Stimulated activated naive B cell treated with anti-CD40 and anti-IgM and Interleukin-4, amounts not matched to agents 10 μg/mL and 1 μg/mL and 100 μg/mL, for 72 hours (primary cell): Measurements from ENCODE around the gene OR51L1.
"Not testable (repeated sequence)": the region's sequence is repeated elsewhere in the genome, so short reads cannot be mapped to it uniquely, and the experiment has no call there.

ENCODE experiments used
- ATAC-seq, 2 donors: fragments of 150-1000 bp; cut with Tn5 transposase; replicated peaks; 2 replicates each; pipeline ENCODE4 v1.10.0; 2021; ENCODE audit warnings: moderate library complexity in 1 of 2
- DNase-seq: peaks from one replicate; pipeline ENCODE4 v3.0.0; 2021
- H3K27ac Mint-ChIP-seq: one replicate; pipeline ENCODE4 v1.8.0; 2022; ENCODE audit warnings: mild to moderate bottlenecking, mixed read lengths
- H3K27me3 Mint-ChIP-seq, 2 donors: one replicate each; pipeline ENCODE4 v1.8.0; 2022; ENCODE audit warnings: mixed read lengths in 2 of 2
- H3K36me3 Mint-ChIP-seq, 2 donors: one replicate each; pipeline ENCODE4 v1.8.0; 2022; ENCODE audit warnings: mixed read lengths in 2 of 2, mild to moderate bottlenecking in 1 of 2
- H3K4me1 Mint-ChIP-seq, 2 donors: one replicate each; pipeline ENCODE4 v1.8.0; 2022; ENCODE audit warnings: mixed read lengths in 2 of 2, mild to moderate bottlenecking in 1 of 2
- H3K4me3 Mint-ChIP-seq, 2 donors: one replicate each; pipeline ENCODE4 v1.8.0; 2022; ENCODE audit warnings: mild to moderate bottlenecking in 2 of 2, mixed read lengths in 2 of 2, moderate library complexity in 1 of 2
- H3K9me3 Mint-ChIP-seq, 2 donors: one replicate each; pipeline ENCODE4 v1.8.0; 2022; ENCODE audit warnings: mixed read lengths in 2 of 2, mild to moderate bottlenecking in 1 of 2

OR51L1 gene

DNA sequence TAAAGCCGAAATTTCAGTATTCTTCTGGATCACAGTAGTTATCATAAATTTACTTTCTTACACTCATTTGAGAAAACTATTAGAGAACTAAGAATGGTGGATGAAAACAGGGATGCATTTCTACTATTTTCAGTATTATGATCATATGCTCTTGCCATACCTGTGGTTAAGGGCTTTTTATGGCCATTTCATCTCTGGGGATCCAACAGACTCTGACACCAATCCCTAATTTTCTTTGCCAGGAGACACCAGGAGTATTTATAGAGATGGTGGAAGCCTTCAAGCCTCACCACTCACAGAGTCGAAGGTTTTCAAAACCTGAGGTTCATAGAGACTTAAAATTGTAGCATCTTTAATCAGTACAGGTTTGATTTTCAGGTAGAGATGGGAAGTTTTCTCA is at the start of gene OR51L1:
TSS of gene OR51L1 (plus strand) at position 301 of the 400 bp plus-strand sequence. CDS start 4,132 bp downstream, outside the sequence.
- H3K4me3 Mint-ChIP-seq: no peak within 1 kb of the TSS
- no peak for ATAC-seq
- H3K27ac Mint-ChIP-seq: no peak within 1 kb of the TSS
- H3K36me3 Mint-ChIP-seq: no peaks in the 10 kb centered on the region
- H3K9me3 Mint-ChIP-seq: no peaks in the 10 kb centered on the region
- H3K27me3 Mint-ChIP-seq: peaks cover 3 to 5% of the 10 kb centered on the region in 2 donors
- H3K4me1 Mint-ChIP-seq: no peaks in the 10 kb centered on the region
- DNase-seq: no peak

DNA sequence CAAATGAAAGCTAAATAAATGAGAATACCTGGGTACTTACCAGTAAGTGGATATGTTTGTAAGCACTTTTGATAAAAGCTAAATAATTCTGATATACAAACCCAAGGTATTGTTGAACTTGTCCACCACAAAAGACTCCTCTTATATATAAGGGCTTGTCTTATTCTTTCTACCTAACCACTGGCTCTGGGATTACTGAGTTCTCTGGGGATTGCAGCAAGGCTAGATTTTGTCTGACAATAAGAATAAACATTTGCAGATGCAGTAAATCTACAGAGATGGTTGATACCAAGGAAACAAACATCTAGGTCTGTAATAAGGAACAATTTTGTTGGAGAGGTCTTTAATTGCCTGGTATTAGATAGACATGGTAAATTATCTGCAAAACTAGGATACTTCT is 47.1 kb upstream of the OR51L1 start, which contains the start of gene OR51A4:
TSS of gene OR51A4 (minus strand) at position 101 of the 400 bp plus-strand sequence. CDS start 505 bp downstream, outside the sequence.
- Mint-ChIP-seq H3K4me3 (no peak within 1 kb of the TSS), H3K27ac (no peak within 1 kb of the TSS), H3K4me1 (no peaks in the 10 kb centered on the region), H3K27me3 (no peaks in the 10 kb centered on the region), H3K9me3 (no peaks in the 10 kb centered on the region), H3K36me3 (no peaks in the 10 kb centered on the region)
- ATAC-seq: no peak
- DNase-seq: no peak

DNA sequence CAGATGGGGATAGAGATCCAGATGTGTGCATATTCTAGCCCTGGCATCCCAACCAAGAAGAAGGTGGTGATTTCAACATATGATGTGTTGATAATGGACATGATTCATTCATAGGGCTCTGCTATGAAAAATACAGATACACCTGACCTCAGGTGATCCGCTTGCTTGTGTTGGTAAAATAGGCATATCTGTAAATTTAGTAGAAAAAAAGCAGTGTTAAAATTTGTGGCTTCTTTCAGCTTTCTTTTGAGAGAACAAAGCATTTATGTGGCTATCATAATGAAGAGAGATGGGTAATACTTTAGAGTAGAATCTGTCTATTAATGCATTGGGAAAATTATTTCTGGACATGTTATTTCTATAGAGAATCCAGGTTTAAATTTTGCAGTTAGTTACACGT is 39.0 kb upstream of the OR51L1 start, which contains the start of gene OR51A2:
TSS of gene OR51A2 (minus strand) at position 101 of the 400 bp plus-strand sequence. CDS start at position 101, 0 bp downstream.
- not testable (repeated sequence) for H3K4me1 Mint-ChIP-seq, H3K27me3 Mint-ChIP-seq, DNase-seq, H3K9me3 Mint-ChIP-seq, H3K27ac Mint-ChIP-seq, ATAC-seq, H3K36me3 Mint-ChIP-seq, H3K4me3 Mint-ChIP-seq

- H3K4me1 Mint-ChIP-seq: no peaks in the 10 kb centered on the region
- no peaks in the 10 kb centered on the region for H3K27me3 Mint-ChIP-seq
- ATAC-seq (no peak), DNase-seq (no peak)
- no peaks in the 10 kb centered on the region for H3K36me3 Mint-ChIP-seq
- no peak overlapping the region for H3K27ac Mint-ChIP-seq
- H3K9me3 Mint-ChIP-seq: no peaks in the 10 kb centered on the region
- no peak overlapping the region for H3K4me3 Mint-ChIP-seq
Observed at GRCh38 chr11:4957396-4957795, 37.3 kb upstream of the OR51L1 start.

- Mint-ChIP-seq H3K4me3 (no peak overlapping the region), H3K9me3 (peaks cover 4 to 6% of the 10 kb centered on the region in 2 donors), H3K27ac (no peak overlapping the region), H3K36me3 (no peaks in the 10 kb centered on the region), H3K27me3 (peaks cover 0 to 2% of the 10 kb centered on the region in 2 donors), H3K4me1 (no peaks in the 10 kb centered on the region)
- ATAC-seq (no peak), DNase-seq (no peak)
Observed at GRCh38 chr11:4960877-4961276, 33.8 kb upstream of the OR51L1 start.

DNA sequence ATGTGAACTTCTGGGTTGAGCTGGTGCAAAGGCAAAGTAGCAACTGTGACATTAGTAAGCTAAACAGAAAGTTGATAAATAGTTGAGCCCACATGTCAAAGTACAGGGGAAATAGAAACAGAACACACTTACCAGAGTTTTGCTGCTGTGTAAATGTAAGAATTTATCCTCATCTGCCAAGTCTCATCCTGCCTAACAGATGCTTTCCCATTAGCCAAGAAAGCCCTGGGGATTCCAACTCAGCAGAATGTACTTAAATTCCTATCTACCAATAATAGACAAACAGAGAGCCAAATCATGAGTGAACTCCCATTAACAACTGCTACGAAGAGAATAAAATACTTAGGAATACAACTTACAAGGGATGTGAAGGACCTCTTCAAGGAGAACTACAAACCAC is 31.8 kb upstream of the OR51L1 start:
- H3K4me3 Mint-ChIP-seq: no peak overlapping the region
- DNase-seq (no peak), ATAC-seq (no peak)
- no peaks in the 10 kb centered on the region for H3K36me3 Mint-ChIP-seq
- H3K4me1 Mint-ChIP-seq: no peaks in the 10 kb centered on the region
- peaks cover 4 to 6% of the 10 kb centered on the region in 2 donors for H3K9me3 Mint-ChIP-seq
- H3K27ac Mint-ChIP-seq: no peak overlapping the region
- H3K27me3 Mint-ChIP-seq: peaks cover 0 to 6% of the 10 kb centered on the region in 2 donors

- H3K27me3 Mint-ChIP-seq: peaks cover 0 to 5% of the 10 kb centered on the region in 2 donors
- peaks cover 5 to 6% of the 10 kb centered on the region in 2 donors for H3K9me3 Mint-ChIP-seq
- H3K4me3 Mint-ChIP-seq: no peak overlapping the region
- H3K4me1 Mint-ChIP-seq: no peaks in the 10 kb centered on the region
- H3K27ac Mint-ChIP-seq: no peak overlapping the region
- ATAC-seq: no peak
- no peak for DNase-seq
- no peaks in the 10 kb centered on the region for H3K36me3 Mint-ChIP-seq
Observed at GRCh38 chr11:4975436-4975835, 19.2 kb upstream of the OR51L1 start.

DNA sequence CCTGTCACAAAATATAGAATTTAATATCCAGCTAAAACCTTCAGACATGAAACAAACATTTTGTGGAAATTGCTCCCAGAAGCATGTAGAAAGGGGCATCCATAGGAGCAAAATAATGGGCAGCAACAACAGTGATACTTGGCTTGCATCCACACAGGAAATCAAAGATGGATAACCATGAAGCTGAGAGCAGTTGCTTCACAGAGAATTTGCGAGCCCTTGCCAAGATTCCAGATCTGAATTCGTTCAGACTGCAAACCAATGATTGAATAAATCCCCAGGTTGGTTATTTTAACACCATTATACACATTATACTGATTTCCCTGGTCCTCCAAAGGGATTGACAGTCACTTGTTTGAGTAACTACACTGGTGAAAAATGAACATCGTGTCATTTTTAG is 15.6 kb upstream of the OR51L1 start:
- ATAC-seq (no peak), DNase-seq (no peak)
- Mint-ChIP-seq H3K4me1 (no peaks in the 10 kb centered on the region), H3K36me3 (no peaks in the 10 kb centered on the region), H3K27me3 (peaks cover 0 to 5% of the 10 kb centered on the region in 2 donors), H3K9me3 (peaks cover 5% of the 10 kb centered on the region in 2 donors), H3K4me3 (no peak overlapping the region), H3K27ac (no peak overlapping the region)

- H3K27me3 Mint-ChIP-seq: peaks cover 0 to 5% of the 10 kb centered on the region in 2 donors
- DNase-seq (no peak), ATAC-seq (no peak)
- H3K4me1 Mint-ChIP-seq: no peaks in the 10 kb centered on the region
- H3K36me3 Mint-ChIP-seq: no peaks in the 10 kb centered on the region
- H3K27ac Mint-ChIP-seq: no peak overlapping the region
- no peak overlapping the region for H3K4me3 Mint-ChIP-seq
- H3K9me3 Mint-ChIP-seq: peaks cover 4 to 5% of the 10 kb centered on the region in 2 donors
Observed at GRCh38 chr11:4982678-4983077, 12.0 kb upstream of the OR51L1 start.

- DNase-seq (no peak), ATAC-seq (no peak)
- H3K4me3 Mint-ChIP-seq: no peak overlapping the region
- H3K27me3 Mint-ChIP-seq: no peaks in the 10 kb centered on the region
- no peak overlapping the region for H3K27ac Mint-ChIP-seq
- no peaks in the 10 kb centered on the region for H3K4me1 Mint-ChIP-seq
- peaks cover 0 to 1% of the 10 kb centered on the region in 2 donors for H3K9me3 Mint-ChIP-seq
- H3K36me3 Mint-ChIP-seq: no peaks in the 10 kb centered on the region
Observed at GRCh38 chr11:4983841-4984240, 10.8 kb upstream of the OR51L1 start.

- peaks cover 0 to 6% of the 10 kb centered on the region in 2 donors for H3K27me3 Mint-ChIP-seq
- peak; percentile 47 to 57 for ATAC-seq
- no peak overlapping the region for H3K4me3 Mint-ChIP-seq
- H3K9me3 Mint-ChIP-seq: peaks cover 0 to 1% of the 10 kb centered on the region in 2 donors
- DNase-seq: no peak
- no peaks in the 10 kb centered on the region for H3K4me1 Mint-ChIP-seq
- H3K27ac Mint-ChIP-seq: no peak overlapping the region
- H3K36me3 Mint-ChIP-seq: no peaks in the 10 kb centered on the region
Observed at GRCh38 chr11:4991060-4991459, 3.6 kb upstream of the OR51L1 start.

DNA sequence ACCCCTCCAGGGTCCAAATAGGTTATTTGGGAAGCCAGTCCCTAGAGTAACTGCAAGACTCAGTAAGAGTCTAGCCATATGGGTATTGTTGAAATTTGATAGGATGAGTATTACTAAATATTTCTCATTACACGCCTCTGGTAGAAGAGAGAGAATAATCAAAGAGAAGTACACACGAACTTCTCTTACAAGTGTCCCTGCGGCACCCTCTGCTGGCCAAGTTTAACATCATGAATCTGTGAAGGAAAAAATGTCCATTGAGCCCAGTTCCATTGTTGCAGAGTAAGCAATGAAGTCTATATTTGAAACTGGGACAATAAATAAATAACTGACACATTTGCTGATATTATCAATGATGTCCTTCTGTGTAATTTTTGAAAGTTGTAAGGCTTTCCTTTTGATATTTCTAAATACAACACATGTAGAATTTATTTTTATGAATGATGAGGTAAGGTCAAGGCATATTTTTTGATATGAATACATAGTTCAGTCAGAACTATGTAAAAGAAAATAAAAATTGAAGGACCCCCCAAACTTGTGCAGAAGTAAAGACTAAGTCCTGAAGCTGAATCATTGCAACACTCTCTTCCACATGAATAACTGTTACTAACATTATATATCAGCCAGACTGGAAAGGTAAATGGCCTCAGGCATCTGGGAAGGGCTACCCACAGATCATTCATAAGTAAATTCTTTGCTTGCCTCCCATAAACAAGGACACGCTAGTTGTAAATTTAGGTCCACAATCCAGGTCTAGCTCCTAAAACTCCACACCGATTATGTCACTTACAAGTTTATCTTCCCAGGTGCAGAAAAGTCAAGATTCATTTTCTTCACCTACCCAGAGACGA is 10.0 kb downstream of the OR51L1 start:
- Mint-ChIP-seq H3K27ac (no peak overlapping the region), H3K9me3 (peaks cover 0 to 3% of the 10 kb centered on the region in 2 donors), H3K4me3 (no peak overlapping the region), H3K27me3 (peaks cover 10 to 11% of the 10 kb centered on the region in 2 donors), H3K36me3 (no peaks in the 10 kb centered on the region), H3K4me1 (no peaks in the 10 kb centered on the region)
- DNase-seq (no peak), ATAC-seq (no peak)

DNA sequence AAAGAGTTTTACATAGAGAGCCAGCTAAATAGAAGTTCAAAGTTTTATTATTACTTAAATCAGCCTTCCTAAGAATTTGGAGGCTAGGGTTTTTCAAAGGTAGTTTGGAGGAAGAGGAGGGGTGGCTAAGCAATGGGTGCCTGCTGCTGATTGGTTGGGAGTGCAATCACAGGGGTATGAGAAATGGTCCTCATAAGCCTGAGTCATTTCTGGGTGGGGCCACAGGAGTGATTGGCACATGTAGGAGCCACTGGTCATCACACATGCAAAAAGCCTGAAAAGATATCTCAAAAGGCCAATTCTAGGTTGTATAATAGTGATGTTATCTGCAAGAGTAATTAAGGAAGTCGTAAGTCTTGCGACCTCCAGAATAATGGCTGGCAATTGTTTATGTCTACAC is 12.9 kb downstream of the OR51L1 start:
- no peaks in the 10 kb centered on the region for H3K36me3 Mint-ChIP-seq
- peaks cover 0 to 3% of the 10 kb centered on the region in 2 donors for H3K9me3 Mint-ChIP-seq
- peaks cover 7 to 19% of the 10 kb centered on the region in 2 donors for H3K27me3 Mint-ChIP-seq
- no peaks in the 10 kb centered on the region for H3K4me1 Mint-ChIP-seq
- H3K4me3 Mint-ChIP-seq: no peak overlapping the region
- no peak overlapping the region for H3K27ac Mint-ChIP-seq
- DNase-seq (no peak), ATAC-seq (no peak)

DNA sequence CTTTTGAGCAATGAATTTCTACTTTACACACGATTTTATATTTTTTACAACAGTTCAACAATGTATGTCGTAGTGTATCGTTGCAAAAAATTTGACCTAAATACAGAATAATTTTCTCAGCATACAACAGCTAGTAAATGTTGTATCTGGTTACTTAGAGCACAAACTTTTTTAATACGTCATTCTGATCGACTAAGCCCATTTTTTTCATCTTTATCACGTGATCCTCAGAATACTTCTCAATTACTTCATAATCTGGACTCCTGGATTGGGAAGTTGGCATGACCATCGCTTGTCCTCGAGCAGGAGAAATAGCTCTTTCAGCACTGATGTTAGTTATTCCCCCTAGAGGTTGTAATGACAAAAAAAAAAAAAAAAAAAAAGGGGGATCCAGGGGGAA is 16.6 kb downstream of the OR51L1 start:
- Mint-ChIP-seq H3K4me3 (no peak overlapping the region), H3K27ac (no peak overlapping the region), H3K36me3 (no peaks in the 10 kb centered on the region), H3K27me3 (peaks cover 4 to 19% of the 10 kb centered on the region in 2 donors), H3K4me1 (no peaks in the 10 kb centered on the region), H3K9me3 (peaks cover 0 to 5% of the 10 kb centered on the region in 2 donors)
- ATAC-seq: no peak
- no peak for DNase-seq

DNA sequence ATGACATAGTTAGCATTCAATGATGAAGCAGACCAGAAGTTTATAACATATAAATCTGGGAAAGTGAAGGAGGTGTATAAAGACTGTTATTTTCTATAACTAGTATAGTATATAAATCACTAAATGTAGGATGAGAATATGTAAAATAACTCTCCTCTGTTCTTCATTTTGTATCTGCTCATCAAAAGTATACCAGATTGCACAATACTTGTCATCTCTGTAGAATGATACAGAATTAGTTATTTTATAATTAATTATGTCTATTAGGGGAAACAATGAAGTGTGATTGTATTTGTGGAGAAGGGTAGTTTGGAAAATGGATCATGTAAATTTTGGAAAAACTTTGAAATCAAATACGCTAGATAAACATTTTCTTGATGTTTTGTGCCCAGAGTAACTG is 18.4 kb downstream of the OR51L1 start:
- Mint-ChIP-seq H3K27me3 (peaks cover 4 to 19% of the 10 kb centered on the region in 2 donors), H3K4me3 (no peak overlapping the region), H3K27ac (no peak overlapping the region), H3K4me1 (no peaks in the 10 kb centered on the region), H3K9me3 (peaks cover 0 to 5% of the 10 kb centered on the region in 2 donors), H3K36me3 (no peaks in the 10 kb centered on the region)
- no peak for DNase-seq
- ATAC-seq: no peak
